ENCODE results near the gene NKAIN2.
A peak's percentile ranks its signal among the peaks of the same experiment; 100 is the strongest.

The NKAIN2 gene
- 0 reads per million in 3 experiments for total RNA-seq

DNA sequence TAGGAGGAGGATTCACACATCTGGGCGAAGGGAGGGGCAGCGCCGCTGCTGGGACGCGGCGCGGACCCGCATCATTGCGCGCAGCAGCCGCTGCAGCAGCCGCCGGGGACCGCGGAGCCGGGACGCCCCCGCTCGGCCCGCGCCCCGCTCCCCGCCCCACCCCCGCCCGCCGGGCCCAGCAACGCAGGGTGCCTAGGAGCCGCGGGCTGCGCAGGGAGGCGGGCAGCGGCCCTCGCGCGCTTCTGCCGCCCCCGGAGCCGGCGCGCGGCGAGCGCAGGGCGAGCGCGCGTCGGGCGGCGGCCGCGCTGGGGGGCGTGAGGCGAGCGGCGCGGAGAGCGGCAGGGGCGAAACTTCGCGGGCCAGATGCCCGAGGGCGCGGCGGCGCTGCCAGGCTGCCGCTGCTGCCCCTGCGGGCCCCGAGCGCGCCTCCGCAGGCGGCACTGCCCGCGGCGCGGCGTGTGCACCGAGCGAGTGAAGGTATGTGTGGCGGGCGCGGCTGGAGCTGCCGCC, at the start of gene NKAIN2:
NKAIN2 (plus strand) TSS at position 362 of the 510 bp plus-strand sequence.
- no peak for DNase-seq

GRCh38 chr6:123759472-123759871, 44.2 kb upstream of the NKAIN2 start:
- DNase-seq: no peak

DNA sequence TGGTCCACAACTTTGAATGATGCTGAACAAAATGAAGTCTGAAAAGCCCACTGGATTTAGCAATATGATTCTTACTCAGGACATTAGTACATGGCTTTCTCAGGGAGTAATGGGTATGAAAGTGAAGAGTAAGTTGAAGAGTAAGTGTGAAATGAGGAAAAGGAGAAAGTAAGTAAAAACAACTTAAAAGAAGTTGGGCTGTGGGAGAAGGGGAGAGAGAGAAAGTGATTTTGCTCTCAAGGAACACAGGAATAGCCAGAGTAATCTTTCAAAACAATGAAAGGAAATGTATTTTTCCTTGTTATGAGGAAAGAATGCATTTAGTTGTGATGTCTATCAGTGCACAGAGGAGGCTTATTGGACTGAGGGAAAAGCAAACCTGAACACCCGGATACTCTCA, 39.8 kb upstream of the NKAIN2 start:
- no peak for DNase-seq

- no peak for DNase-seq
These were observed 38.9 kb upstream of the NKAIN2 start for GRCh38 chr6:123764722-123765121.

GRCh38 chr6:123768921-123769320, 34.7 kb upstream of the NKAIN2 start:
- DNase-seq: no peak

- DNase-seq: no peak
These were observed 34.2 kb upstream of the NKAIN2 start for GRCh38 chr6:123769431-123769830.

DNA sequence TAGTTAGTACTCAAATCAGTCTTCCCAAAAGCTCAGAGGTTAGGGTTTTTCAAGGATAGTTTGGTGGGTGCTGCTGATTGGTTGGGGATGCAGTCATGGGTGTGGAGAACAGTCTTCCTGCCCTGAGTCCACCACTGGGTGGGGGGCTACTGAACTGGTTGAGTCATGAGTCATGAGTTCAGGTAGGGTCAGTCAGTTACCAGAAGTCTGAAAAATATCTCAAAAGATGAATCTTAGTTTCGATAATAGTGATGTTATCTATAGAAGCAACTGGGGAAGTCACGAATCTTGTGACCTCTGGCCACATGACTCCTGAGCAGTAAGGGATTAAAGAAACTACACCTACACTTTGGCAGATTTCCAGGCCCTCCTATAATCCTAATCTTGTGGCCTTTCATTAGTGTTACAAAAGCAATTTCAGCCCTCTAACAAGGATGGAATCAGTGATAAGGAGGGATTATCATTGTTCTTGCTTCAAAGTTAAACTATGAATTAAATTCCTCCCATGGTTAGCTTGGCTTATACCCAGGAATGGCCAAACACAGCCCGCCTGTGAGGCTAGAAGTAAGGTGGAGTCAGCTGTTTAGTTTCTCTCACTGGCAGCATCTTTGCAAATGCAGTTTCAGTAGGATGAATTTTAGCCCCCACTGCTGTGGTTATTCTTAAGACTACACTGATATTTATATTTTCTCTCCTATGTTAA, 33.3 kb upstream of the NKAIN2 start:
- DNase-seq: no peak

DNA sequence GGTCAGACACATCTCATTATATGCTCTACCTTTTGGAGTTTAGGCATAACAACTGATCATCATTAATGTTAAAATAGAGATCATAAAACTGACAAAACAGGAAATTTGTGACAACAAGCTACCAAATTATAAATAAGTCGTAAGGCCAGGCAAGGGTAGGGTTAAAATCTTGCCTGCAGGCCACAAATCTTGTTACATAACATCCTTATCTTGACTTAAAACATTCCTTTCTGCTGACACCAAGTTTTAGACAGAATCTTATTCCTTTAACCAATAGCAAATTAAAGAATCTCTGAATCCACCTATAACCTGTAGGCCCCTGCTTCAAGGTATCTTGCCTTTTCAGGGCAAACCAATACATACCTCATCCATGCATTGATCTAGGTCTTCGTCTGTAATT, 32.5 kb upstream of the NKAIN2 start:
- no peak for DNase-seq

GRCh38 chr6:123777563-123777962, 26.1 kb upstream of the NKAIN2 start:
- no peak for DNase-seq

DNA sequence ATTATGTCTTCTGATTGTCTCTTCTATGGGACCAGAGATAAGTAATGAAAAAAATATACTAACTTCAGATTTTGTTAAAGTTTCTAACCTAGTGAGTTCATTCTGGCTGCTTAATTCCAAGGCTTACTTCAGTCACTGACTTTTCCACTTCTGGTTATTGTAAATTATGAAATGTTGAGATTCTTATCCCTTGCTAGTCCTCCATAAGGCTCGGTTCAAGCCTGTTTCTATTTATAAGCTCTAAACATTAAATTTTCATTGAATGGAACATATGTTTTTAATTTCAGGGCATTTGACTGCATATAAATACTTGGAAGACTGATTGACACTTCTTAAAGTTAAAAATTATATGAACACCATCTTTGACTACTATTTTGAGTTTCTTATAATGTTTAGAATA, 23.6 kb upstream of the NKAIN2 start:
- DNase-seq: no peak

DNA sequence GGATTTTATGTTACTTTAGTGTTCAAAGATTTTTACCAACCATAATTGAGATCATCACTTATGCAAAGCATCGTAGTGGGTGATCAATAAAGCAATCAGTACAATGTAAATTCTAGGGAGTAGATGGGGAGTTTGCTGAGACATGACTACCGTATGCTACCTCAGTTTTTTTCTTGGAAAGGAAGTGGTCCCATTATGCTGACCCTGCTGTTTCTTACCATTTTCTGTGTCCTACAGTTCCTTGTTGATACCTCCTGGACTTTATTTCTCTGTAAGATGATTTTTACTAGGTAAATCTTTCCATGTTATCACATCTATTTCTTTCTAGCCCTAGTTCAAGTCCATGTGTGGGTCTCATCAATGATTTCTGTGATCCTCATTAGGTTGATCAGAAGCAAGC, 19.3 kb upstream of the NKAIN2 start:
- DNase-seq: no peak

- DNase-seq: no peak
These were observed 18.6 kb upstream of the NKAIN2 start for GRCh38 chr6:123785039-123785438.

DNA sequence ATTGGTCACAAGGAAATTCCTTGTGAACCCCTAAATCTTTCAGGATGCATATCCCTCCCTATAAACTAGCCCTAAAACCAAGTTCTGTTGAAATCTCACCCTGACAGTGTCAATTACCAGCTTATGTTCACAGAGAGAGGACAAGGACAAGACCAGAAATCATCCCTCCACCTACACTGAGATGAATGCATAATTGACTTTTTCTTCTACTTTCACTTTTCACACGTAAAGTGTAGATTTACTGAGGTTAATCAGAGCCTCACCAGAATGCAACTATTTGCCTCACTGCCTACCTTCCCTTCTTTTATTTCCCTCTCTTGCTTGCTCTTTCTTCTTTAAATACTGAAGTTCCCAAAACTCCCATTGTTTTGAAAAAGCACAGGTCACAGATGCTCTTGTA, 15.3 kb upstream of the NKAIN2 start:
- no peak for DNase-seq

GRCh38 chr6:123794190-123794589, 9.5 kb upstream of the NKAIN2 start:
- DNase-seq: no peak

- DNase-seq: no peak
These were observed 8.9 kb upstream of the NKAIN2 start for GRCh38 chr6:123794799-123795198.

DNA sequence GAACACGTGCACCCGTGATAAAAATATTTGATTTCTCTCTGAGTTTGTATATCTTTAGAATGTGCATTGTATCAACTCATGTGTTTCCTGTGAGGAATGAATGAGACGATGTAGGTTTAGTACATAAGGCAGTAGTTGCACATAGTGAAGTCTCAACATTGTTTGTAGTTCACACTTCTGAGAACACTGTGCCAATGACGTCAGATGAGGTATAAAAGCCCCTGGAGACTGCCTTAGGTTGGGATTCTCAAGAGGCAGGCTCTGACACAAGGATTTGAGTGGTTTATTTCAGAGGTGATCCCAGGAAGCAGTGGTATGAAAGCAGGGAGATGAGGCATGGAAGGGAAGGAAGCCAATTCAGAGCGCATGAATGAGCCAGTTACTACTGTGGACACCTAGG, 2.6 kb upstream of the NKAIN2 start:
- no peak for DNase-seq

DNA sequence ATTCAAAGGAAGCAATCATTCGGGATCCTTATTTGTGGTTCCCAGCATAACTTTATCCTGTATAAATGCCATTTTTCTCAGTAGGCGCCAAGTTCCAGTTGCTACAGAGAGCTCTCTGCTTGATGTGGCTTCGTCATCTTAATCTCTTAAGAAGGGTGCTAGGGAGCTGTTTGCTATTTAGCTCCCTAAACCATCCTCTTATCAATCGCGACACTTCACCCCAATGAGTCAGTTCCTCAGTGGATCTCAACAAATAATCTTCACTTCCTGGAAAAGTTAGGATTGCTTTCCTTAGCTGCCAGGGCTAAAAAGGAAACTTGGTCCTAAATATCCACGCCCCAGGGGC, 1.3 kb upstream of the NKAIN2 start:
- no peak for DNase-seq

DNA sequence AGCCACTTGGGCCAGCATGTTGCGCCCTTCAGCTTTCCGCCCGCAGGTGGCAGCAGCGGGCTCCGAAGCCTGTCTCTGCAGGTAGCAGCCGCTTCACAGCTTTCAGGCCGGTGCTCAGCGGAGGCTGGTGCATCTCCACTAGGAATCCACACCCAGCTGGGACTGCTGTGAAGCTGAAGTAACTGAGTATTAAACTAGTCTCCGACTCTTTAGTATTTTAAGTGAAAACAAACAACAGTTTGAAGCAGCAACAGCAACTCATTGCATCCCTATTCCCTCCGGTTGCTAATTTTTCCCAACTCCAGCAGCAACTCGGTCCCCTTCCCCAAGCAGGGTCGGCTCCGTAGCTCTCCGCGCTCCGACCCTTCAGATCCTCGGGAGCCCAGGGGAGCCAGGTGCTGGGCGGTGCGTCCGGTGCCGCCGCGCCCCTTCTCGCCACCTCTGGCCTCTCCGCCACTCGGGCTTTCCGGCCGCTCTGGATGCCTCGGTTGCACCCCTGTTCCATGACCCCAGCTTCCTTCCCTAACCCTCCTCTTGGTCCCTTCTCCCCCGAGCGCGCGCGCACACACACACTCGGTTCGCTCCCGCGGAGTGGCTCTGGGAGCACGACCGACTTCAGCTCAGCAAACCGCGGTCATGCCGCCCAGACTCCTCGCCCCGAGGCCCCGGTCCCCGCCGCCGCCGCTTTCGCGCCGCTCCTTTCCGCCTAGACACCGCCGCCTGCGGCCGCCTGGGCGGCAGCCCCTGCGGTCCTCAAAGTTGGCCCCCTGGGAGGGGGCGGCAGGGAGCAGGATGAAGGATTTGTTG, 765 bp upstream of the NKAIN2 start:
- DNase-seq: peak; percentile 14

GRCh38 chr6:123804014-123804786, 535 bp downstream of the NKAIN2 start:
- DNase-seq: no peak

- DNase-seq: no peak
These were observed 1.3 kb downstream of the NKAIN2 start for GRCh38 chr6:123804787-123805540.

DNA sequence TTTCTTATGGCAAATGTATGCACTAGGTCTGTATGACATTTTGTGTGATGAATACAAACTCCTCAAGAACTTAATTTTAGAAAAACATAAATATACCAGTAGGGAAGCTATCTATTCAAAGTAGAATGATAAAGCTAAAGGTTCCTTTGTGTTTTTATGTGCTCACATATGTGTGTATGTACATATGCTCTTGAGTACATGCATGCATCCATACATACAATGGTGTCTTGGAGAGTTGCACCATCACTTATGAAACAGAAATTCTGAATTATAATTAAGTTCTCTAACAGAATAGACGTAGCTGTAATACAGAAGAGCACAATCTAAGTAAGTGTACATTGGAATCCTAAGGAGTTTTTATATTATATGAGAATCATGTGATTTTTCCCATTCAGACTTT, 2.3 kb downstream of the NKAIN2 start:
- no peak for DNase-seq

- no peak for DNase-seq
These were observed 2.9 kb downstream of the NKAIN2 start for GRCh38 chr6:123806561-123806960.

- no peak for DNase-seq
These were observed 4.9 kb downstream of the NKAIN2 start for GRCh38 chr6:123808556-123808955.
